HepG2 (cell line): Measurements from ENCODE around the gene ARID5B. TPM values are rescaled to one million over a fixed set of nuclear protein-coding genes. Genes with fewer than 3 reads are reported as not detected.

Source experiments
- ATAC-seq: fragments of 200-7000 bp; cut with Tn5 transposase; 3 replicates; pipeline ENCODE4 v1.9.1; 2020; ENCODE audit warnings: mild to moderate bottlenecking, moderate library complexity
- BruUV-seq: library from RNA; stranded (reverse); fragments of 400-500 nt; replicated peaks from 2 replicates; lab custom pipeline; 2021; lab: Mats Ljungman, UMichigan
- CTCF ChIA-PET: fragments of 300-600 bp; formaldehyde crosslinking; extraction: SDS; loops from one replicate; lab custom pipeline; 2021; ENCODE audit warnings: low total read pairs, inconsistent platforms, low intra/inter-chr PET ratio; lab: Yijun Ruan, JAX
- POLR2A ChIA-PET: fragments of 350-600 bp; sonication (Branson Sonifier 250); formaldehyde crosslinking; loops from one replicate; lab custom pipeline; 2020; ENCODE audit warnings: antibody characterized with exemption, inconsistent platforms; lab: Yijun Ruan, JAX
- DNase-seq: peaks from one replicate; pipeline ENCODE4 v3.0.0-alpha.2; 2015; ENCODE audit warnings: low spot score
- FAIRE-seq: peaks from 3 replicates; lab custom pipeline; 2011; peaks lifted over from hg19 to GRCh38; lab: Jason Lieb, UNC
- H2AFZ ChIP-seq: one replicate; pipeline ENCODE4 v1.6.1; 2011; ENCODE audit warnings: low read length, inconsistent platforms
- H3K27ac ChIP-seq: fragments of 300-600 bp; 3 replicates; pipeline ENCODE4 v1.8.0; 2011; ENCODE audit warnings: mixed run types, mild to moderate bottlenecking, mixed read lengths, low read length, inconsistent platforms; ENCODE audit not compliant: insufficient read depth; ENCODE audit errors: extremely low read length
- H3K27me3 ChIP-seq, 2 experiments: fragments of 200-600 bp in 1 of 2; 2 replicates in 1 of 2; 3 replicates in 1 of 2; pipeline versions ENCODE4 v1.6.0 to v1.8.0; 2011; ENCODE audit warnings: low read length in 2 of 2, mild to moderate bottlenecking in 2 of 2, moderate library complexity in 2 of 2, inconsistent platforms in 1 of 2; ENCODE audit not compliant: insufficient read depth in 2 of 2, control insufficient read depth in 1 of 2
- H3K36me3 ChIP-seq, 2 experiments: fragments of 200-600 bp in 1 of 2; replicated peaks in 1 of 2; 2 replicates in 1 of 2; 3 replicates in 1 of 2; pipeline versions ENCODE4 v1.5.1 to v1.8.0; 2011; ENCODE audit warnings: low read length in 2 of 2, inconsistent platforms in 1 of 2; ENCODE audit not compliant: insufficient read depth in 2 of 2, control insufficient read depth in 1 of 2
- H3K4me1 ChIP-seq: 2 replicates; pipeline ENCODE4 v1.5.1; 2012; ENCODE audit warnings: low read length, inconsistent platforms; ENCODE audit not compliant: insufficient read depth
- H3K4me2 ChIP-seq: 2 replicates; pipeline ENCODE4 v1.6.0; 2011; ENCODE audit warnings: low read depth, low read length, inconsistent platforms
- H3K4me3 ChIP-seq, 3 experiments: fragments of 200-600 bp in 1 of 3; sonication (generic), shearing (Covaris generic) in 1 of 3; replicated peaks in 1 of 3; 2 replicates each; pipeline ENCODE4 v1.5.1; 2011 to 2016; ENCODE audit warnings: low read length in 3 of 3, inconsistent platforms in 2 of 3, low read depth in 2 of 3, mild to moderate bottlenecking in 2 of 3, control low read depth in 1 of 3, mixed read lengths in 1 of 3; ENCODE audit not compliant: insufficient read depth in 1 of 3
- H3K79me2 ChIP-seq: one replicate; pipeline ENCODE4 v1.6.1; 2011; ENCODE audit warnings: low read length, inconsistent platforms; ENCODE audit not compliant: insufficient read depth
- H3K9ac ChIP-seq: 2 replicates; pipeline ENCODE4 v1.6.0; 2011; ENCODE audit warnings: mild to moderate bottlenecking, low read depth, low read length, inconsistent platforms; ENCODE audit not compliant: insufficient read depth
- H3K9me3 ChIP-seq: 2 replicates; pipeline ENCODE4 v1.5.1; 2012; ENCODE audit warnings: mild to moderate bottlenecking, low read length
- H4K20me1 ChIP-seq: 2 replicates; pipeline ENCODE4 v1.6.0; 2011; ENCODE audit warnings: inconsistent platforms, mild to moderate bottlenecking, low read length, moderate library complexity; ENCODE audit not compliant: insufficient read depth
- ELF3 ChIP-seq: IDR thresholded peaks from 2 replicates; pipeline ENCODE4 v1.6.1; 2016; ENCODE audit warnings: missing genetic modification reagents, missing compliant biosample characterization
- HNRNPK ChIP-seq: fragments of 200-400 bp; formaldehyde crosslinking; IDR thresholded peaks from 2 replicates; pipeline ENCODE4 v1.6.1; 2018; ENCODE audit warnings: low read length, low read depth, moderate library complexity, mild to moderate bottlenecking; ENCODE audit not compliant: poor library complexity, severe bottlenecking
- JUND ChIP-seq: sonication (generic); formaldehyde crosslinking; IDR thresholded peaks from 2 replicates; pipeline ENCODE4 v1.8.0; 2022; ENCODE audit warnings: mild to moderate bottlenecking, missing genetic modification reagents
- MATR3 ChIP-seq: sonication (generic); formaldehyde crosslinking; IDR thresholded peaks from 2 replicates; pipeline ENCODE4 v1.4.0; 2020; ENCODE audit warnings: missing genetic modification reagents
- ZNF256 ChIP-seq: sonication (generic); formaldehyde crosslinking; conservative IDR thresholded peaks from 2 replicates; pipeline ENCODE4 v1.4.0; 2020; ENCODE audit warnings: missing genetic modification reagents
- WGBS: methylation state at CpG from one replicate; pipeline ENCODE4 v1.1.6; 2017; ENCODE audit warnings: low lambda C conversion rate; 5-methylcytosine and 5-hydroxymethylcytosine counted together
- in situ Hi-C: cut with HindIII; loops from 2 replicates; pipeline ENCODE4 v1.10.0; 2017; ENCODE audit warnings: low pct_unique_long_range_greater_than_20kb; ENCODE audit not compliant: extremely low pct_ligation_motif_present
- intact Hi-C: fragments of 100-400 bp; cut with micrococcal nuclease; formaldehyde crosslinking; loops from one replicate; pipeline ENCODE4 v1.10.0; 2022; ENCODE audit not compliant: unreplicated experiment
- polyA plus RNA-seq, 8 experiments: library from polyadenylated mRNA; depleted of rRNA in 3 of 8; stranded (reverse) in 7 of 8; unstranded in 1 of 8; fragments of >200 nt; fragmentation: Illumina TruSeq in 4 of 8; extraction: Trizol in 4 of 8; gene quantifications; 2 replicates each; pipeline versions ENCODE4 v1.2.1 to v1.2.3, GENCODE V29; 2011 to 2016; ENCODE audit warnings: low read depth in 4 of 8, missing spikeins in 1 of 8, mixed read lengths in 1 of 8; ENCODE audit not compliant: insufficient read depth in 1 of 8
- total RNA-seq, 5 experiments: library from RNA; depleted of rRNA; stranded (reverse); fragments of >200 nt; fragmentation: Illumina TruSeq; extraction: Trizol; gene quantifications; 2 replicates each; pipeline ENCODE4 v1.2.3, GENCODE V29; 2016; ENCODE audit warnings: low read depth in 1 of 5
- TF ChIP-seq, protein P1 (sequence below): sonication (generic); formaldehyde crosslinking; IDR thresholded peaks from 2 replicates; pipeline ENCODE4 v1.4.0; 2020; ENCODE audit warnings: missing genetic modification reagents, mild to moderate bottlenecking, borderline replicate concordance

Gene ARID5B
- total and polyA plus RNA-seq, 2 of the 13 experiments (the other 11 are each of a cell fraction or from before 2014, with no cell fraction given) = 6.2 to 21.1 TPM

DNA sequence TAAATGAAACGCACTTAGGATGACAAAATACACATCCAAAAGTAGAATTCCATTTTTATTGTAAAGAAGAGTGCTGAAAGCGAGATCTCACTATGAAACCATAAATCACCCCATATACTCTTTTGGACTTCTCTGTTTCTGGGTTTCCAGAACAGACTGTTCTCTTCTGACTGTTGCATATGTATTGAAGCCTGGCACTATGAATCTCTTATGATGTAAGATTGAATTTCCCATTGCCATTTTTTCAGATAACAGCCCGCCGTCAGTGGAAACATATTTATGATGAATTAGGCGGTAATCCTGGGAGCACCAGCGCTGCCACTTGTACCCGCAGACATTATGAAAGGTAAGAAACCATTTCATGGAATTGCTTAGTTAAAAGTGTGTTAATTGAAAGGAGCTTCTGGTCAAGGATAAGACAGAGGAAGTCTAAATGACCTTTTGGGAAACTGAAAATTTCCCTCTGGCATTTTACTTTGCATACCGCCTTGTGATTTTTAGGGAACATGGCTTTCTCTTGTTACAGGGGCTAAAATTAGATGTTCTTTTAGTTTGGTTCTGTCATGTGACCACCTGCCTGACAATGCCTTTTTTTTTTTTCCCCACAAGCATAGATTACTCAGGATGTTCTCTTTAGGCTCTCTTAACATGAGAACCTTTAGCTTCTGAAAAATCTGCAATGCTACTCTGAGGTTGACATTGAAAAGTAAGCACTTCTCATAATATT lies 168.1 kb downstream of the ARID5B start:
- Histone ChIP-seq H4K20me1 (peaks cover 3% of the 10 kb centered on the region; the same call in 1 of the 2 replicates), H3K9ac (no peak overlapping the region), H3K36me3 (peaks cover 30 to 79% of the 10 kb centered on the region in 2 experiments), H3K9me3 (no peaks in the 10 kb centered on the region), H3K4me1 (no peaks in the 10 kb centered on the region), H3K27me3 (no peaks in the 10 kb centered on the region), H2AFZ (no peak overlapping the region), H3K4me2 (no peak overlapping the region), H3K79me2 (peaks cover 11% of the 10 kb centered on the region), H3K27ac (no peak overlapping the region), H3K4me3 (no peak overlapping the region)
- CTCF ChIA-PET = no interaction called here
- in situ Hi-C loops (no loop called here), intact Hi-C loops (no loop called here)
- WGBS = 97% methylated on average over 8 of the region's 8 CpGs
- no peak for ATAC-seq
- BruUV-seq = no TSS peak
- POLR2A ChIA-PET = interaction anchor here (0.9 kb wide), 1 partner anchor 19 kb away, joined by 3 read pairs; no protein-coding TSS in a partner anchor
- no peak for DNase-seq
- TF ChIP-seq ELF3 (no peak), HNRNPK (no peak), MATR3 (no peak), JUND (CRISPR knock-in tag) (no peak), ZNF256 (CRISPR knock-in tag) (no peak)
- TF ChIP-seq, protein P1, sequence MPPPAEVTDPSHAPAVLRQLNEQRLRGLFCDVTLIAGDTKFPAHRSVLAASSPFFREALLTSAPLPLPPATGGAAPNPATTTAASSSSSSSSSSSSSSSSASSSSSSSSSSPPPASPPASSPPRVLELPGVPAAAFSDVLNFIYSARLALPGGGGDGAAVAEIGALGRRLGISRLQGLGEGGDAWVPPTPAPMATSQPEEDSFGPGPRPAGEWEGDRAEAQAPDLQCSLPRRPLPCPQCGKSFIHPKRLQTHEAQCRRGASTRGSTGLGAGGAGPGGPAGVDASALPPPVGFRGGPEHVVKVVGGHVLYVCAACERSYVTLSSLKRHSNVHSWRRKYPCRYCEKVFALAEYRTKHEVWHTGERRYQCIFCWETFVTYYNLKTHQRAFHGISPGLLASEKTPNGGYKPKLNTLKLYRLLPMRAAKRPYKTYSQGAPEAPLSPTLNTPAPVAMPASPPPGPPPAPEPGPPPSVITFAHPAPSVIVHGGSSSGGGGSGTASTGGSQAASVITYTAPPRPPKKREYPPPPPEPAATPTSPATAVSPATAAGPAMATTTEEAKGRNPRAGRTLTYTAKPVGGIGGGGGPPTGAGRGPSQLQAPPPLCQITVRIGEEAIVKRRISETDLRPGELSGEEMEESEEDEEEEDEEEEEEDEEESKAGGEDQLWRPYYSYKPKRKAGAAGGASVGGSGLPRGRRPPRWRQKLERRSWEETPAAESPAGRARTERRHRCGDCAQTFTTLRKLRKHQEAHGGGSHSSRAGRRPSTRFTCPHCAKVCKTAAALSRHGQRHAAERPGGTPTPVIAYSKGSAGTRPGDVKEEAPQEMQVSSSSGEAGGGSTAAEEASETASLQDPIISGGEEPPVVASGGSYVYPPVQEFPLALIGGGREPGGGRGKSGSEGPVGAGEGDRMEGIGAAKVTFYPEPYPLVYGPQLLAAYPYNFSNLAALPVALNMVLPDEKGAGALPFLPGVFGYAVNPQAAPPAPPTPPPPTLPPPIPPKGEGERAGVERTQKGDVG (CRISPR knock-in tag) = no peak
- FAIRE-seq = no peak
